GM19240 (cell line): ENCODE measurements around the gene PPM1H.
"Not testable (repeated sequence)": the region's sequence is repeated elsewhere in the genome, so short reads cannot be mapped to it uniquely, and the experiment has no call there.

Experiments
- DNase-seq: peaks from one replicate; pipeline ENCODE4 v3.0.0; 2011; ENCODE audit warnings: low spot score; ENCODE audit not compliant: insufficient read length

Gene PPM1H

GRCh38 chr12:62839869-62840660 is 94.9 kb downstream of the PPM1H start:
- no peak for DNase-seq

GRCh38 chr12:62834971-62835547 is 99.9 kb downstream of the PPM1H start:
- DNase-seq = no peak

- DNase-seq = no peak
Observed at GRCh38 chr12:62834406-62834805, 100.5 kb downstream of the PPM1H start.

- DNase-seq = no peak
Observed at GRCh38 chr12:62833634-62834033, 101.3 kb downstream of the PPM1H start.

GRCh38 chr12:62832558-62832957 is 102.4 kb downstream of the PPM1H start:
- DNase-seq = no peak

DNA sequence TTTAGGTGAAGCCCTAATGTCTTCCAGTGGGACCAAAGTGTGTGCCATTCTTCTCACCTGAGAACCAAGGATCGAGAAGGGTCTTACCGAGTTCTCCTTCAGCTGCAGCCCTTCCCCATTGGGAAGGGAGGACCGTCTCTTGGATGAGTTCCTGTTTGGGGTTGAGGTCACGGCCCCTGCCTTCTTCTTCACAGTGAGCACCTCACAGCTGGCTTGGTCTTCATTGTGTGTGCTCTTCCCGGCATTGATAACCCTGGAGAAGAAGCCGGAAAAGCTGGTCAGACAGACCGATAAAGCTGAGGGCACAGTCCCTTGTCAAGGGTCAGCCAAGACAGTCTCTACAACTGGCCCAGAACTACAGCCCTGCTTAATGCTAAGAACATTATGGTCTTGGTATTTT is 102.9 kb downstream of the PPM1H start:
- DNase-seq = no peak

- DNase-seq = no peak
Observed at GRCh38 chr12:62827855-62828254, 107.1 kb downstream of the PPM1H start.

- no peak for DNase-seq
Observed at GRCh38 chr12:62827042-62827441, 107.9 kb downstream of the PPM1H start.

DNA sequence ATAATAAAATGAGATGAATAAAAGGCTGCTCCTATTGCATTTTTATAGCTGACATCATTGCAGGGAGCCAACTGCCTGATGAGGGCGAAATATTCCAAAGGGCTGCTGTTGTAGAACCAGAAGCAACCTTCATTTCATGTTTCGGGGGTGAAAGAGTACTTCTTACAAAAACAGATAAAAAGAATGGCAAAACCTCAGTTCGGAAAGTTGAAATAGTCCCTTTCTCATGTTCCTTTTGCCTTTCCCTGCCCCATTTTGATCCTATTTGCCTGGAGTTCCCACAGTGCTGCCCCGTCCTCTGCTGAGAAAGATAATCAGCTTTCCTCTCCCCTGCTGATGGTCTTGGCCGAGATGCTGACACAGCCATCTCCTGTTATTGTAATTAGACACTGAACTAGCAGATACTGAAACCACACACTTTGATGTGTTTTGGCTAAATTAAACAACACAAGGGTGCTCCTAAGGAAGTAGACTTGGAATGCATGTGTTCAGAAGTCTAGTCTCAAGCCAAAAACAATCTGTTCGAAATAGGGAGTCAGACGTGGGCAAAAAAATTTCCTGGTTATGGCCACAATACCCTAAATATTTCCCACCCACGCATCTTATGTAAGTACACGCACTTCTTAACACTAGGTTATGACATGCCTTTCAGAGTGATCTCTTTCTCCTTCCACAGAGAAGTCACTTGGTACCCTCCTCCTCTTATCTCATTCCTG is 117.2 kb downstream of the PPM1H start:
- no peak for DNase-seq

GRCh38 chr12:62814243-62814642 is 120.7 kb downstream of the PPM1H start:
- no peak for DNase-seq

- DNase-seq = no peak
Observed at GRCh38 chr12:62813031-62813829, 121.7 kb downstream of the PPM1H start.

DNA sequence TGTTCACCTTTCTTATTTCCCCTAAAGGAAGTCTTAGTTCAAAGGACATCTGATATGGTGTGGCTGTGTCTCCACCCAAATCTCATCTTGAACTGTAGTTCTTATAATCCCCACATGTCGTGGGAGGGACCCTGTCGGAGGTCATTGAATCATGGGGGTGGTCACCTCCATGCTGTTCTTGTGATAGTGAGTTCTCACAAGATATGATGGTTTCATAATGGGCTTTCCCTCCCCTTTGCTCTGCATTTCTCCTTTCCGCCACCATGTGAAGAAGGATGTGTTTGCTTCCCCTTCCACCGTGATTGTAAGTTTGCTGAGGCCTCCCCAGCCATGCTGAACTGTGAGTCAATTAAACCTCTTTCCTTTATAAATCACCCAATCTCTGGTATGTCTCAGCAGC is 123.5 kb downstream of the PPM1H start:
- DNase-seq = not testable (repeated sequence)

GRCh38 chr12:62808166-62808879 is 126.6 kb downstream of the PPM1H start:
- DNase-seq = no peak

GRCh38 chr12:62806893-62807292 is 128.1 kb downstream of the PPM1H start:
- DNase-seq = no peak

DNA sequence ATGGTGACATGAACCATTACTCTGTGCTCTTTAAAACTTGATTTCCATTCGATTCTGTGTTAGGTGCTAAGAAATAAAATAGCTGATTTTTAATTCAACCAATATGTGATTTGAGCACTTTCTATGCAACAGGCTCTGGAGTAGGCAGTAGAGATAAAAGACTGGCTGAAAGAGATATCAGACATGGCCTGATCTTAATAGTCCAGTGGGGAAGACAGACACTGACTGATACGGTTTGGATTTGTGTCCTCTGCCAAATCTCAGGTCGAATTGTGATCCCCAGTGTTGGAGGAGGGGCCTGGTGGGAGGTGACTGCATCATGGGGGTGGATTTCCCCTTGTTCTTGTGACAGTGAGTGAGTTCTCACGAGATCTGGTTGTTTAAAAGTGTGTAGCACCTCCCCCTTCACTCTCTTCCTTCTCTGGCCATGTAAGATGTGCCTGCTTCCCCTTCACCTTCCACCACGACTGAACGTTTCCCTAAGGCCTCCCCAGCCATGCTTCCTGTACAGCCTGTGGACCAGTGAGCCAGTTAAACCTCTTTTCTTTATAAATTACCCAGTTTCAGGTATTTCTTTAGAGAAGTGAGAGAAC is 128.6 kb downstream of the PPM1H start:
- DNase-seq = no peak

- no peak for DNase-seq
Observed at GRCh38 chr12:62805517-62805916, 129.4 kb downstream of the PPM1H start.

DNA sequence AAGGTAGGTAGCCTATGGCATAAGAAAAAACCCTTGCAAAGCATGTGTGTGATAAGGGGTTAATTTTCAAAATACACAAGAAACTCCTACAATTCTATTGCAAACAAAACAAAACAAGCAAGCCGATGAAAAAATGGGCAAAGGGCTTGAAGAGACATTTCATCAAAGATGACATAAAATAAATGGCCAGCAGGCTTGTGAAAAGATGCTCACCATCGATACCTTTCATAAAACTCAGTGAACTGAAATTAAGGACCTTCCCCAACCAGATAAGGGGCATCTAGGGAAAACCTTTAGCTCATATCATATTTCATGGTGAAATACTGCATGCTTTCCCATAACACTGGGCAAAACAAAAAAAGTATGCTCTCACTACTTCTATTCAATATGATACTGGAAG is 131.2 kb downstream of the PPM1H start:
- DNase-seq = no peak

DNA sequence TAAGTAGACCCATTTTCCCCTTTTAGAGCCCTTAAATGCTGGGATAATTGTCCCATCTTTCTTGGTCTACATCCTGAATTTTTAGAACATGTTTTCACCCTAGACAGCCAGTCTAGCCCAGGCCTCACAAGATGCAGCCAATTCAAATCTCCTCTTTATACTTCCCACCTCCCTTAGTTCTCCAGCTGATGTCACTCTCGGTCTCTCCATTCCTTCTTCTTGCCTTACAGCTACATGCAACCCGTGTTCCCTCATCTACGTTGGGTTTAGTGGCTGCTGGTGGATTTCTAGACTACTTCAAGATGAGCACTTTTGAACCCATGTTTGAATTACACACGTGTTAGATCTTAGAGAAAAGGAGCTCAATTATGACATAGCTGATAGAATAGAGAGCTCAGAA is 132.0 kb downstream of the PPM1H start:
- DNase-seq = no peak

DNA sequence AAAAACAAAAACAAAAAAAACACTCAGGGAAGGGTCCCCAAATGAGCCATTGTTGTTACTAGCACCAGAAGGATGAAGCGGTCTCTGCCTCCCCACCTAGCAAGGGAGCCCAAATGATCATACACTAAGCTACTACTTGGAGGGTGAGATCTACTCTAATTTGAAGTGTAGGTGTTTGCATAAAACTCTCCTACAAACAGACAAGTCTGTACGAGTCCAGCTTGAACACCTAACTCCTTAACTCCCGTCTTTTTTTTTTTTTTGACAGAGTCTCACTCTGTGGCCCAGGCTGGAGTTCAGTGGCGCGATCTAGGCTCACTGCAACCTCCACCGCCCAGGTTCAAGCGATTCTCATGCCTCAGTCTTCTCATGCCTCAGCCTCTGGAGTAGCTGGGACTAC is 132.6 kb downstream of the PPM1H start:
- DNase-seq = no peak

DNA sequence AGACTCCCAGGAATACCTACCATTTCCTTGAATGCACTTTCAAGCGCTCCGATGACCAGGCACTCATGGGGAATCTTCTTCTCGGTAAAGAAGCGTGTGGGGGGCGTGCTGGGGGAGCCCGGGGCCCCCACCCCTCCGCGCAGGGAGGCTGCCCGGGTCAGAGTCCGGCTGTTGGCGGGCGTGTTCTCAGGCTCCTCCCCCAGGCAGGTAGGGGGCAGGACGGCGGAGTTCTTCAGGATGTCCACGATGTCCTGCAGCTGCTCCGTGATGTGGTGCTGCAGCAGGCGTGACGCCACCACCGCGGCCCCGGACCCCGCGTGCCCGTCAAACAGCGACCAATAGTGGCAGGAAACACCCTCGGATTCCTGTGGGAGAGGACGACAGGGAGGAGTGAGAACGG is 133.2 kb downstream of the PPM1H start:
- DNase-seq = no peak
